ENCODE data around the gene EMC10.

Gene EMC10

GRCh38 chr19:50537306-50537685, 61.0 kb downstream of the EMC10 start:
- no peak overlapping the region for H3K4me3 ChIP-seq (ENCODE audit: low read depth, low read length)
- H3K27ac ChIP-seq (ENCODE audit: extremely low read depth, low read depth, low read length) = no peak overlapping the region
- POLR2A ChIA-PET = interaction anchor here (1.2 kb wide), 1 partner anchor 19 kb away, joined by 5 read pairs; no protein-coding TSS in a partner anchor
- H3K9me3 ChIP-seq (ENCODE audit: control insufficient read depth, insufficient read depth, low read depth, low read length) = no peaks in the 10 kb centered on the region
- no peaks in the 10 kb centered on the region; a peak in 1 of 3 replicates for H3K36me3 ChIP-seq (ENCODE audit: control insufficient read depth in 2 of 2, insufficient read depth in 1 of 2, low read length in 2 of 2)
- H3K4me1 ChIP-seq (ENCODE audit: control insufficient read depth, insufficient read depth, low read length) = no peaks in the 10 kb centered on the region
- CTCF ChIA-PET = interaction anchor here (0.6 to 9.1 kb wide), 51 partner anchors 10 to 722 kb away, joined by 3 to 210 read pairs (median 5); partner anchors contain the start of genes C19orf81, GARIN5A, JOSD2 and NR1H2
- TF ChIP-seq WT1 (tag by site-specific recombination; IDR thresholded peaks at IDR 0.05) (no peak), ZNF660 (tag by site-specific recombination; IDR thresholded peaks at IDR 0.05) (no peak), ZSCAN16 (tag by site-specific recombination; IDR thresholded peaks at IDR 0.05) (no peak), ZNF585B (tag by site-specific recombination; IDR thresholded peaks at IDR 0.05) (no peak), ZNF473 (tag by site-specific recombination; IDR thresholded peaks at IDR 0.05) (no peak), PBX3 (CRISPR knock-in tag; IDR thresholded peaks at IDR 0.05) (no peak), ZNF140 (tag by site-specific recombination; IDR thresholded peaks at IDR 0.05) (no peak), ZNF518A (tag by site-specific recombination; conservative IDR thresholded peaks at IDR 0.05; ENCODE audit: low read depth) (no peak), ZNF549 (tag by site-specific recombination; IDR thresholded peaks at IDR 0.05) (no peak), ZNF311 (tag by site-specific recombination; IDR thresholded peaks at IDR 0.05; ENCODE audit: borderline replicate concordance) (no peak), ZNF174 (tag by site-specific recombination; IDR thresholded peaks at IDR 0.05) (no peak), ZBTB26 (tag by site-specific recombination; optimal IDR thresholded peaks at IDR 0.05) (no peak), ZNF292 (tag by site-specific recombination; IDR thresholded peaks at IDR 0.05; ENCODE audit: borderline replicate concordance, low read depth) (no peak), ZIC2 (tag by site-specific recombination; IDR thresholded peaks at IDR 0.05) (no peak), ZNF510 (tag by site-specific recombination; IDR thresholded peaks at IDR 0.05; ENCODE audit: insufficient replicate concordance) (no peak)
- TF ChIP-seq, protein P1, sequence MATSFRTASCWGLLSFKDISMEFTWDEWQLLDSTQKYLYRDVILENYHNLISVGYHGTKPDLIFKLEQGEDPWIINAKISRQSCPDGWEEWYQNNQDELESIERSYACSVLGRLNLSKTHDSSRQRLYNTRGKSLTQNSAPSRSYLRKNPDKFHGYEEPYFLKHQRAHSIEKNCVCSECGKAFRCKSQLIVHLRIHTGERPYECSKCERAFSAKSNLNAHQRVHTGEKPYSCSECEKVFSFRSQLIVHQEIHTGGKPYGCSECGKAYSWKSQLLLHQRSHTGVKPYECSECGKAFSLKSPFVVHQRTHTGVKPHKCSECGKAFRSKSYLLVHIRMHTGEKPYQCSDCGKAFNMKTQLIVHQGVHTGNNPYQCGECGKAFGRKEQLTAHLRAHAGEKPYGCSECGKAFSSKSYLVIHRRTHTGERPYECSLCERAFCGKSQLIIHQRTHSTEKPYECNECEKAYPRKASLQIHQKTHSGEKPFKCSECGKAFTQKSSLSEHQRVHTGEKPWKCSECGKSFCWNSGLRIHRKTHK (tag by site-specific recombination; IDR thresholded peaks at IDR 0.05) = no peak

Data from HEK293 (cell line).